ENCODE results near the gene XPR1. TPM values are rescaled to one million over a fixed set of nuclear protein-coding genes. Genes with fewer than 3 reads are reported as not detected.

The XPR1 gene
- total and polyA plus RNA-seq, 2 of the 8 experiments (the other 6 are each of a cell fraction or from before 2014, with no cell fraction given) = 28.6 to 43.9 TPM

GRCh38 chr1:180939711-180940103 lies 307.9 kb downstream of the XPR1 start (continued):
- TF ChIP-seq TCF12 (IDR thresholded peaks at IDR 0.05; ENCODE audit: low read depth, low read length) = no peak

Small RNA genes within 50 kb of the gene (small RNA-seq; reads per million reads assigned to genes)
- gene RF00026 (ENCODE audit: insufficient read depth) = not detected

Other genes with a start within 250 kb of the XPR1 start
- 52.0 and 58.0 TPM in 2 replicates for gene ACBD6, start 129.4 kb upstream of the XPR1 start, total RNA-seq (2021; fragmentation: NEBNext Ultra II Directional; extraction: Animal tissue kit (Norgen Biotek cat#: 25700))
- 52.5 and 67.7 TPM in 2 replicates for gene ACBD6, start 129.4 kb upstream of the XPR1 start, polyA plus RNA-seq (2011; rRNA removed)
- gene OVAAL, start 73.1 kb upstream of the XPR1 start, total RNA-seq (2021; fragmentation: NEBNext Ultra II Directional; extraction: Animal tissue kit (Norgen Biotek cat#: 25700)) = not detected in 2 replicates
- gene OVAAL, start 73.1 kb upstream of the XPR1 start, polyA plus RNA-seq (2011; rRNA removed) = not detected in 2 replicates

All from H1 (cell line).